ENCODE data around the gene FGF12.

GRCh38 chr3:192652727-192653126 is 74.6 kb downstream of the FGF12 start:
- TF ChIP-seq CTCF (IDR thresholded peaks at IDR 0.05; ENCODE audit: insufficient read depth, low read length, poor library complexity, severe bottlenecking) (no peak), EZH2phosphoT487 (conservative IDR thresholded peaks at IDR 0.05; ENCODE audit: low read length) (no peak)

Data from SU-DHL-6 (cell line).